GM12891 (cell line): ENCODE measurements around the gene IQCB1.

ENCODE experiments used
- PAX5 ChIP-seq: IDR thresholded peaks from 2 replicates; pipeline ENCODE4 v1.6.1; 2011; ENCODE audit warnings: low read length, moderate library complexity, mild to moderate bottlenecking; ENCODE audit not compliant: insufficient read depth, severe bottlenecking
- POLR2A ChIP-seq: IDR thresholded peaks from 2 replicates; pipeline ENCODE4 v1.6.1; 2011; ENCODE audit warnings: low read depth, low read length, control low read depth
- POLR2AphosphoS5 ChIP-seq: IDR thresholded peaks from 2 replicates; pipeline ENCODE4 v1.6.1; 2011; ENCODE audit warnings: low read depth, low read length, control low read depth
- SPI1 ChIP-seq: IDR thresholded peaks from 2 replicates; pipeline ENCODE4 v1.6.1; 2011; ENCODE audit warnings: low read depth, low read length, control low read depth
- TAF1 ChIP-seq: IDR thresholded peaks from 2 replicates; pipeline ENCODE4 v1.6.1; 2011; ENCODE audit warnings: low read depth, low read length, control low read depth

- TF ChIP-seq POLR2A (no peak), POLR2AphosphoS5 (no peak), TAF1 (no peak), SPI1 (no peak), PAX5 (no peak)
These were observed 84.8 kb downstream of the IQCB1 start for GRCh38 chr3:121750087-121750415.
